Stimulated activated CD8-positive, alpha-beta memory T cell treated with anti-CD3 and anti-CD28 coated beads, Interleukin-4, amount 100 ng/mL, for 4 hours (primary cell): ENCODE results near the gene PRSS53.

Experiments
- DNase-seq, 2 donors: peaks; one replicate each; pipeline ENCODE4 v3.0.0-alpha.2; 2020; ENCODE audit warnings: low read depth in 2 of 2, low spot score in 1 of 2

Gene PRSS53

DNA sequence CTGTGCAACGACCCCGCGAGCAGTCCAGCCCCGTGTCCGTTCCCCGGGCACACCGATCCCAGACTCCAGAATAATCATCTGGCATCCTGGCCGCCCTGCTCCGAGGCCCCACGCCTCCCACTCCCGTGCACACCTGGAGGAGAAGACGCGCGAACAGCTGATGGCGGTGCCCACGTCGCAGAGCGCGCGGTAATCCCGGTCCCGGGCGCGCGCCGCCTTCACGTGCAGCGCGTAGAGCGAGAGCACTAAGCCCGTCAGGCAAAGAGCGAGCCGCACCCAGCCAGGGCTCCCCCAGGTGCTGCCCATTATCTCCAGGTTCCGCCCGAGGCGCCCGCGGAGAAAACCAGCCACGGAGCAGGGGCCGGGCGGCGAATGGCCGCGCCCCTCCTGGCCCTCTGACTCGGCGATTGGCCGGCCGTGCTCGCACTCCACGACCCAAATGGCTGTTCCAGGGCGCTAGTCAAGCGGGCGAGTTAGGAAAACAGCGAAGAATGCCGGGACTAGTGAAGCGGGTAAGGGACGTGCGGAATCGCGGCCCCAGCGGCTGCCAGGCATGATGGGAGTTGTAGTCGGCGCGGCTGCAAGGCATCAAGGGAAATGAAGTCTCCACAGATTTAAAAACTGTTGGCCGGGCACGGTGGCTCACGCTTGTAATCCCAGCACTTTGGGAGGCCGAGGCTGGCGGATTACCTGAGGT, 5.8 kb upstream of the PRSS53 start, which contains the start of gene VKORC1:
TSS of gene VKORC1 (minus strand) at position 374 of the 697 bp plus-strand sequence. CDS start at position 306, 68 bp downstream.
- peak; percentile 59 to 68 for DNase-seq

DNA sequence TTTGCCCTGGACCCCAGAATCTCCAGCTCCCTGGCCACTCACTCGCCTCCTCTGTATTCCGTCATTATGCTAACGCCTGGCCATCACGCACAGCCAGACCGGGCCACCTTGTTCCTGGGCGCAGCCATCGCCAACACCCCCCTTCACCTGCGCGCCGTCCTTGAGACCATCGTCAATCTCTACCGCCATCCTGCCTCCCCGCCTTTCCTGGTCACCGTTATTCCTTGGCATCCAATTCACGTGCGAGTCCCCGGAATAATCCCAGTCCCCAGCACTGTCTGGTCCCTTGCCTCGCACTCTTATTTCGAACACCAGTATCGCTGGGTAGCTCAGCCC, 5.3 kb upstream of the PRSS53 start:
- no peak for DNase-seq

DNA sequence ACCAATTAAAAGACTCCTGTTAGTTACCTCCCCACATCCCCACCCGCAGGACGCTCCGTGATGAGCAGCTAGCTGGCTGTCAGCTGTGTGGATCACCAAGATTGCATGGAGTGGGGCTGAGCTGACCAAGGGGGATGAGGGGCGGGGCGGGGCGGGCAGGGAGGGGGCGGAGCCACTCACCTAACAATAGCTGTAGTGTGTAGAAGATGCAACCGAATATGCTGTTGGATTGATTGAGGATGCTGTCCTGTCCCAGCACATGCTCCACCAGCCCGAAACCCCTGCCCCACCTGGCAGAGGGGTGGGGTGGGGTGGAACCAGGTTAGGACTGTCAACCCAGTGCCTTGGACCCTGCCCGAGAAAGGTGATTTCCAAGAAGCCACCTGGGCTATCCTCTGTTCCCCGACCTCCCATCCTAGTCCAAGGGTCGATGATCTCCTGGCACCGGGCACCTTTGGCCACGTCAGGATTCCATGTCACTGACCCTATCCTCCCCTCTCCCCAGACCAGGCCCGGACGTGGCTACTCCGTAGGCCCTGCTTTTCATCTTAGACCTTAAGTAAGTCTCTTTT, 4.5 kb upstream of the PRSS53 start:
- no peak for DNase-seq

GRCh38 chr16:31092330-31092729, 3.6 kb upstream of the PRSS53 start:
- no peak for DNase-seq

DNA sequence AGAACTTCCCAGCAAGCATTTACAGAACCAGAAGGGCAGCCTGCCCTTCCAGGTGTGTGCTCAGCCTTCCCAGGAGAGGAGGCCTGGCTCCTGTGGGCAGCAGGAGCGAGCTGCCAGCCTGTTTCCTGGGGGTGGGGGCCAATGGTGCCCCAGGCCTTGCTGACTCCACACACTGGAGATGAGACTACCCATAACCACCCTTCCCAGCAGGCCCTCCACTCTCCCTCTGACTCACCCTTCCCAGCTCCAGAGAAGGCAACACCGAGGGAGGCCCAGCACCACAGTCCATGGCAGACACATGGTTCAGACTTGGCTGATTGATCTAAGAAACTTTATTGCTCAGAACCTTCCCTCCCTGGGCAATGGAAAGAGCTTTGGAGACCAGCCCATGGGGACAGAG, 1.8 kb upstream of the PRSS53 start:
- DNase-seq = no peak

GRCh38 chr16:31089199-31089598, 456 bp upstream of the PRSS53 start:
- DNase-seq = no peak

DNA sequence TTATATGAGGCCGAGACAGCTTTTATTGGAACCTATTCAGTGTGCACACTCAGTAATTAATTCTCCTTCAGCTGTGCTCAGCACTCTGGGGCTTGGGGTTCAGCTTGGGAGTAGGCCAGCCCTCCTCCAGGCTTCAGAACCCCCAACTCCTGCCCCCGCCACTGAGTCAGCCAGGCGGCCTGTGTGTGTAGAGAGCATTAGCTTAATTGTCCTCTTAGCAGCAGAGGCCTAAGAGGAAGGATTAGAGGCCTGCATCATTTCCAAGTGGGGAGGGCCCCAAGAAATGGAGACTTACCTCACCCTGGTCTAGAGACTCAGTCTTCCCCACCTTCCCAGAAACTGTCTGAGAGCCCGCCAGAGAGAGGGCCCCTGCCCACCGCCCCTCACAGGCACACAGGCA, 772 bp downstream of the PRSS53 start:
- DNase-seq = no peak

DNA sequence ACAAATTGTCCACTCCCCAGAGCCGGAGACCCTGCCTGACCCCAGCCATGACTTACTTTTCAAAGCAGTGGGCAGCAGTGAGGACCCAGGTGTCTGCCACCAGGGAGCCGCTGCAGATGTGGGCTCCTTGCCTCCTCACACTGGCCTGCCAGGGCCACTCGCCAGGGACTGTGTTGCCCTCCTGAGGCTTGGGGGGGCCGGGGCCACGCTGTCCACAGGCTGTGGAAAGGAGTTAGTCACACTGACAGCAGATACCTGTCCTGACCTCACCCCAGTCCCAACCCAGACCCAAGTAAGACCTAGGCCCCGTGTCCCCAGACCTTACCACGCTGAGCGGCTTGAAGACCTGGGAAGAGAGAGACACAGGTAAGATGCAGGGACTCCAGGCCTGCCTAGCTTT, 1.3 kb downstream of the PRSS53 start:
- DNase-seq = no peak

- no peak for DNase-seq
These were observed 2.2 kb downstream of the PRSS53 start for GRCh38 chr16:31086629-31086906.

GRCh38 chr16:31085873-31086628, 2.7 kb downstream of the PRSS53 start:
- no peak for DNase-seq

GRCh38 chr16:31085411-31085810, 3.3 kb downstream of the PRSS53 start:
- no peak for DNase-seq

GRCh38 chr16:31084584-31085302, 4.0 kb downstream of the PRSS53 start:
- DNase-seq = no peak

- no peak for DNase-seq
These were observed 4.8 kb downstream of the PRSS53 start for GRCh38 chr16:31083981-31084380.

DNA sequence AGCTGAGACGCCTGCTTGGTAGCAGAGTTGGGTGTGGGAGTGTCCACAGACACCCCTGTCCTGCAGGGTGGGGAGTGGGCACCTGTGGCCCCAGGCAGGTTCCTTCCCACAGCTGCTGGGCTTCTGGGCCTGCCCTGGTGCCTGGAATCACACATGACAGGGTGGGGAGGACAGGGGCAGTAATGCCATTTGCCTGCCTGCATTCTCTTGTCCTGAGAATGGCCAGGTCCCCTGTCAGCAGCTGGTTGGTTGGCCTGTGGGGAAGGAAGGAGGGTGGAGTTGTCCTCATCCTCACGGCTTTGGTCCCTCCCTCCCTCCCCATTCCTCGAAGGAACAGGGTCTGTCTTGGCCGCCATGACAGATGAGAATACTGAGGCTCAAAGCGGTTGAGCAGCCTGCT, 5.2 kb downstream of the PRSS53 start:
- no peak for DNase-seq

- no peak for DNase-seq
These were observed 5.7 kb downstream of the PRSS53 start for GRCh38 chr16:31083081-31083480.

- no peak for DNase-seq
These were observed 6.2 kb downstream of the PRSS53 start for GRCh38 chr16:31082368-31083045.

GRCh38 chr16:31081428-31082351, 7.1 kb downstream of the PRSS53 start:
- no peak for DNase-seq

DNA sequence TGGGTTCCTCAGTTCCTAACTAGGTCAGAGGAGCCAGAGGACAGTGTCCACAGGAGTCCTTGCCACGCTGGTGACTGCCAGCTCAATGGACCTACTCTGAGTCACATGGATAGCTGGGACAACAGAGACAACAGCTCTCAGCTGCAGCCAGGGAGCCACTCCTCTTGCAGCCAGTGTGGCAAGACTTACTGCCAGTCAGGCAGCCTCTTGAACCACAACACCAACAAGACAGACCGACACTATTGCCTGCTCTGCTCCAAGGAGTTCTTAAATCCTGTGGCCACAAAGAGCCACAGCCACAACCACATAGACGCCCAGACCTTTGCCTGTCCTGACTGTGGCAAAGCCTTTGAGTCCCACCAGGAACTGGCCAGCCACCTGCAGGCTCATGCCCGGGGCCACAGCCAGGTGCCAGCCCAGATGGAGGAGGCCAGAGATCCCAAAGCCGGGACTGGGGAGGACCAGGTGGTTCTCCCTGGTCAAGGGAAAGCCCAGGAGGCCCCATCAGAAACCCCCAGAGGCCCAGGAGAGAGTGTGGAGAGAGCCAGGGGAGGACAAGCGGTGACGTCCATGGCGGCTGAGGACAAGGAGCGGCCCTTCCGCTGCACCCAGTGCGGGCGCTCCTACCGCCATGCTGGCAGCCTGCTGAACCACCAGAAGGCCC, 7.9 kb downstream of the PRSS53 start:
- no peak for DNase-seq

DNA sequence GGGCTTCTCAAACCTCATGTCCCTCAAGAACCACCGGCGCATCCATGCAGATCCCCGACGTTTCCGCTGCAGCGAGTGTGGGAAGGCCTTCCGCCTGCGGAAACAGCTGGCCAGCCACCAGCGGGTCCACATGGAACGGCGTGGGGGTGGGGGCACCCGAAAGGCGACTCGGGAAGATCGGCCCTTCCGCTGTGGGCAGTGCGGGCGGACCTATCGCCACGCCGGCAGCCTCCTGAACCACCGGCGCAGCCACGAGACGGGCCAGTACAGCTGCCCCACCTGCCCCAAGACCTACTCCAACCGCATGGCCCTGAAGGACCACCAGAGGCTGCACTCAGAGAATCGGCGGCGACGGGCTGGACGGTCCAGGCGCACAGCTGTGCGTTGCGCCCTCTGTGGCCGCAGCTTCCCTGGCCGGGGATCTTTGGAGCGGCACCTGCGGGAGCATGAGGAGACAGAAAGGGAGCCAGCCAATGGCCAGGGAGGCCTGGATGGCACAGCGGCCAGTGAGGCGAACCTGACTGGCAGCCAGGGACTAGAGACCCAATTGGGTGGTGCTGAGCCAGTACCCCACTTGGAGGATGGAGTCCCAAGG, 8.6 kb downstream of the PRSS53 start:
- no peak for DNase-seq
